Measurements from ENCODE around the gene LLPH. TPM values are rescaled to one million over a fixed set of nuclear protein-coding genes. Genes with fewer than 3 reads are reported as not detected.

The LLPH gene
- total and polyA plus RNA-seq, 2 of the 13 experiments (the other 11 are each of a cell fraction or from before 2014, with no cell fraction given) = 4.2 to 25.6 TPM

DNA sequence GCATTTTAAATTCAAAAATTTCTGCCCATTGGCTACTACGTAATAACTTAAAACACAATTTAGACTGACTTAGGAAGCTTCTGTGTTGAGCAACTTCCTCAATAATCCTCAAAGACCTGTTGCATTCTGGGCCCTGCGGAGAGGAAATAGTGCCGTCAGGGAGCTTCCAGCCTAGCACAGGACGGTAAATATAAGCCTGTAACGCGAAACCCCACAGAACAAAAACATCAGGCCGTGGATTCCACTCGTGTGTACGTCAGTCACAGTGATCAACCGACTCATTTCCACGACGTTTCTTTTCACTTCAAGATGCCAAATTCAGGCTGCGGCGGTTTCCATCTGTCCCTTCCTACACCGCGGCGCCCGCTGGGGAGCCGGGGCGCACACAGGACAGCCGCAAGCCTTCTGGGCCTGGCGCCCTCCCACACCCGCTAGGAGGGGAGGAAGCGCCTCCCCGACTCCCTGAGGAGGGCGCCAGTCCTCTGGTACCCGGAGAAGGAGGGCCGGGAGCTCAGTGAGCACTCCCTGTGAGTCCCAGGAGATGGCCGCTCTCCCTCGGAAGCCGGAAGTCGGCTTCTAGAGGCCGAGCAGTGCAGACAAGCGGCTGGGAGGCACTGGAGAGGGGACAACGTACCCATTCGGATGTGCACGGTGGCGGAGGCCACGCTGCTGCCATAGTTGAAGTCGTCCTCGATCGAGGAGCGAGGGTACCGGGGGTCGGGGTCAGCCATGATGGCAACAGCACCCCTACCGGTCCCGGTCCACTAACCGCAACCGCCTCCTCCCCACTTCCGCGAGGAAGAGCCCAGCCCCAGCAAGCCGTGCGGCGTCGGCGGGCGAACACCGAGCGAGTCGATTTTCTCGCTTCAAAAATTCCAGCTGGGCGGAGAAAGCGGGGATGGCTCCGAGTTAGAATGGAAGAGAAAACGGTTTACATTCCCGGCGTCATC lies 38.9 kb upstream of the LLPH start, which contains the start of gene TMBIM4 (continued):
- TF ChIP-seq ZNF609 (CRISPR knock-in tag; IDR thresholded peaks at IDR 0.05; ENCODE audit: borderline replicate concordance) (no peak; the same call in none of the 2 replicates), CBFB (CRISPR knock-in tag; IDR thresholded peaks at IDR 0.05) (peak; percentile 99), ZSCAN30 (CRISPR knock-in tag; IDR thresholded peaks at IDR 0.05) (no peak), KAT2B (IDR thresholded peaks at IDR 0.05; ENCODE audit: borderline replicate concordance, low read depth, low read length) (no peak), ETV5 (CRISPR knock-in tag; IDR thresholded peaks at IDR 0.05; ENCODE audit: borderline replicate concordance) (peak; percentile 89), GZF1 (CRISPR knock-in tag; IDR thresholded peaks at IDR 0.05) (no peak), PLRG1 (conservative IDR thresholded peaks at IDR 0.05) (no peak), BCL6 (CRISPR knock-in tag; IDR thresholded peaks at IDR 0.05) (peak; percentile 27), ELF3 (CRISPR knock-in tag; IDR thresholded peaks at IDR 0.05) (peak; percentile 92; the same call in 1 of the 2 replicates), FOXJ3 (CRISPR knock-in tag; IDR thresholded peaks at IDR 0.05; ENCODE audit: borderline replicate concordance) (peak; percentile 55)
- TF ChIP-seq, protein P1, sequence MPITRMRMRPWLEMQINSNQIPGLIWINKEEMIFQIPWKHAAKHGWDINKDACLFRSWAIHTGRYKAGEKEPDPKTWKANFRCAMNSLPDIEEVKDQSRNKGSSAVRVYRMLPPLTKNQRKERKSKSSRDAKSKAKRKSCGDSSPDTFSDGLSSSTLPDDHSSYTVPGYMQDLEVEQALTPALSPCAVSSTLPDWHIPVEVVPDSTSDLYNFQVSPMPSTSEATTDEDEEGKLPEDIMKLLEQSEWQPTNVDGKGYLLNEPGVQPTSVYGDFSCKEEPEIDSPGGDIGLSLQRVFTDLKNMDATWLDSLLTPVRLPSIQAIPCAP (CRISPR knock-in tag; IDR thresholded peaks at IDR 0.05; ENCODE audit: low read depth) = no peak
- TF ChIP-seq, protein P2, sequence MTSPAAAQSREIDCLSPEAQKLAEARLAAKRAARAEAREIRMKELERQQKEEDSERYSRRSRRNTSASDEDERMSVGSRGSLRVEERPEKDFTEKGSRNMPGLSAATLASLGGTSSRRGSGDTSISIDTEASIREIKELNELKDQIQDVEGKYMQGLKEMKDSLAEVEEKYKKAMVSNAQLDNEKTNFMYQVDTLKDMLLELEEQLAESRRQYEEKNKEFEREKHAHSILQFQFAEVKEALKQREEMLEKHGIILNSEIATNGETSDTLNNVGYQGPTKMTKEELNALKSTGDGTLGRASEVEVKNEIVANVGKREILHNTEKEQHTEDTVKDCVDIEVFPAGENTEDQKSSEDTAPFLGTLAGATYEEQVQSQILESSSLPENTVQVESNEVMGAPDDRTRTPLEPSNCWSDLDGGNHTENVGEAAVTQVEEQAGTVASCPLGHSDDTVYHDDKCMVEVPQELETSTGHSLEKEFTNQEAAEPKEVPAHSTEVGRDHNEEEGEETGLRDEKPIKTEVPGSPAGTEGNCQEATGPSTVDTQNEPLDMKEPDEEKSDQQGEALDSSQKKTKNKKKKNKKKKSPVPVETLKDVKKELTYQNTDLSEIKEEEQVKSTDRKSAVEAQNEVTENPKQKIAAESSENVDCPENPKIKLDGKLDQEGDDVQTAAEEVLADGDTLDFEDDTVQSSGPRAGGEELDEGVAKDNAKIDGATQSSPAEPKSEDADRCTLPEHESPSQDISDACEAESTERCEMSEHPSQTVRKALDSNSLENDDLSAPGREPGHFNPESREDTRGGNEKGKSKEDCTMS (CRISPR knock-in tag; conservative IDR thresholded peaks at IDR 0.05) = no peak
- TF ChIP-seq, protein P3, sequence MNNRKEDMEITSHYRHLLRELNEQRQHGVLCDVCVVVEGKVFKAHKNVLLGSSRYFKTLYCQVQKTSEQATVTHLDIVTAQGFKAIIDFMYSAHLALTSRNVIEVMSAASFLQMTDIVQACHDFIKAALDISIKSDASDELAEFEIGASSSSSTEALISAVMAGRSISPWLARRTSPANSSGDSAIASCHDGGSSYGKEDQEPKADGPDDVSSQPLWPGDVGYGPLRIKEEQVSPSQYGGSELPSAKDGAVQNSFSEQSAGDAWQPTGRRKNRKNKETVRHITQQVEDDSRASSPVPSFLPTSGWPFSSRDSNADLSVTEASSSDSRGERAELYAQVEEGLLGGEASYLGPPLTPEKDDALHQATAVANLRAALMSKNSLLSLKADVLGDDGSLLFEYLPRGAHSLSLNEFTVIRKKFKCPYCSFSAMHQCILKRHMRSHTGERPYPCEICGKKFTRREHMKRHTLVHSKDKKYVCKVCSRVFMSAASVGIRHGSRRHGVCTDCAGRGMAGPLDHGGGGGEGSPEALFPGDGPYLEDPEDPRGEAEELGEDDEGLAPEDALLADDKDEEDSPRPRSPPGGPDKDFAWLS (CRISPR knock-in tag; IDR thresholded peaks at IDR 0.05; ENCODE audit: borderline replicate concordance) = peak; percentile 86; the same call in 1 of the 2 replicates
- TF ChIP-seq, protein P4, sequence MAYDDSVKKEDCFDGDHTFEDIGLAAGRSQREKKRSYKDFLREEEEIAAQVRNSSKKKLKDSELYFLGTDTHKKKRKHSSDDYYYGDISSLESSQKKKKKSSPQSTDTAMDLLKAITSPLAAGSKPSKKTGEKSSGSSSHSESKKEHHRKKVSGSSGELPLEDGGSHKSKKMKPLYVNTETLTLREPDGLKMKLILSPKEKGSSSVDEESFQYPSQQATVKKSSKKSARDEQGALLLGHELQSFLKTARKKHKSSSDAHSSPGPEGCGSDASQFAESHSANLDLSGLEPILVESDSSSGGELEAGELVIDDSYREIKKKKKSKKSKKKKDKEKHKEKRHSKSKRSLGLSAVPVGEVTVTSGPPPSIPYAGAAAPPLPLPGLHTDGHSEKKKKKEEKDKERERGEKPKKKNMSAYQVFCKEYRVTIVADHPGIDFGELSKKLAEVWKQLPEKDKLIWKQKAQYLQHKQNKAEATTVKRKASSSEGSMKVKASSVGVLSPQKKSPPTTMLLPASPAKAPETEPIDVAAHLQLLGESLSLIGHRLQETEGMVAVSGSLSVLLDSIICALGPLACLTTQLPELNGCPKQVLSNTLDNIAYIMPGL (CRISPR knock-in tag; IDR thresholded peaks at IDR 0.05; ENCODE audit: borderline replicate concordance in 1 of 2, low read depth in 1 of 2) = peak; percentile 96 to 97
